Midbrain (tissue), 1 donor: ENCODE measurements around the gene RAB9B.

ENCODE experiments used
- DNase-seq: peaks from one replicate; lab custom pipeline; 2025; lab: John Stamatoyannopoulos, UW

RAB9B gene

GRCh38 chrX:103811858-103812257 is 20.2 kb downstream of the RAB9B start:
- no peak for DNase-seq

GRCh38 chrX:103806862-103807474 is 25.1 kb downstream of the RAB9B start:
- DNase-seq, result no peak

- DNase-seq, result no peak
Observed at GRCh38 chrX:103805860-103806259, 26.2 kb downstream of the RAB9B start.

GRCh38 chrX:103800318-103800717 is 31.7 kb downstream of the RAB9B start:
- DNase-seq, result no peak

- no peak for DNase-seq
Observed at GRCh38 chrX:103797691-103798090, 34.4 kb downstream of the RAB9B start.

GRCh38 chrX:103794119-103794518 is 37.9 kb downstream of the RAB9B start:
- DNase-seq, result no peak

GRCh38 chrX:103793545-103793940 is 38.5 kb downstream of the RAB9B start:
- DNase-seq, result peak; percentile 64

- DNase-seq, result no peak
Observed at GRCh38 chrX:103792916-103793544, 39.0 kb downstream of the RAB9B start.

GRCh38 chrX:103791826-103792485 is 40.1 kb downstream of the RAB9B start:
- DNase-seq, result no peak

GRCh38 chrX:103791228-103791627 is 40.8 kb downstream of the RAB9B start:
- no peak for DNase-seq

GRCh38 chrX:103789004-103789403 is 43.1 kb downstream of the RAB9B start:
- DNase-seq, result no peak

GRCh38 chrX:103783971-103784370 is 48.1 kb downstream of the RAB9B start:
- DNase-seq, result peak; percentile 17

- no peak for DNase-seq
Observed at GRCh38 chrX:103783196-103783595, 48.9 kb downstream of the RAB9B start.

GRCh38 chrX:103782640-103783039 is 49.4 kb downstream of the RAB9B start:
- DNase-seq, result peak; percentile 68

GRCh38 chrX:103781706-103782105 is 50.4 kb downstream of the RAB9B start:
- DNase-seq, result no peak

- no peak for DNase-seq
Observed at GRCh38 chrX:103781062-103781402, 51.0 kb downstream of the RAB9B start.

GRCh38 chrX:103780336-103781061 is 51.6 kb downstream of the RAB9B start:
- DNase-seq, result peak; percentile 83

GRCh38 chrX:103779141-103779789 is 52.8 kb downstream of the RAB9B start:
- DNase-seq, result peak; percentile 35

GRCh38 chrX:103776546-103776945 is 55.5 kb downstream of the RAB9B start, which contains the start of gene PLP1:
PLP1 (plus strand) TSS chrX:103776840; CDS start chrX:103776996, 156 bp downstream.
- DNase-seq, result peak; percentile 43

GRCh38 chrX:103774070-103774642 is 57.9 kb downstream of the RAB9B start:
- peak; percentile 81 for DNase-seq

GRCh38 chrX:103773445-103773844 is 58.6 kb downstream of the RAB9B start:
- peak; percentile 41 for DNase-seq
